D721Med (cell line): Measurements from ENCODE around the gene BHLHE41.

Experiments used
- DNase-seq: peaks from one replicate; pipeline ENCODE4 v3.0.0; 2011; ENCODE audit warnings: low spot score; ENCODE audit not compliant: insufficient read length
- FAIRE-seq: peaks from 2 replicates; lab custom pipeline; 2011; peaks lifted over from hg19 to GRCh38; lab: Jason Lieb, UNC
- TF ChIP-seq, protein P1 (sequence below): IDR thresholded peaks from 2 replicates; pipeline ENCODE4 v1.5.1; 2012; ENCODE audit warnings: mild to moderate bottlenecking, control low read depth; ENCODE audit not compliant: insufficient read depth; ENCODE audit errors: missing control alignments

BHLHE41 gene

DNA sequence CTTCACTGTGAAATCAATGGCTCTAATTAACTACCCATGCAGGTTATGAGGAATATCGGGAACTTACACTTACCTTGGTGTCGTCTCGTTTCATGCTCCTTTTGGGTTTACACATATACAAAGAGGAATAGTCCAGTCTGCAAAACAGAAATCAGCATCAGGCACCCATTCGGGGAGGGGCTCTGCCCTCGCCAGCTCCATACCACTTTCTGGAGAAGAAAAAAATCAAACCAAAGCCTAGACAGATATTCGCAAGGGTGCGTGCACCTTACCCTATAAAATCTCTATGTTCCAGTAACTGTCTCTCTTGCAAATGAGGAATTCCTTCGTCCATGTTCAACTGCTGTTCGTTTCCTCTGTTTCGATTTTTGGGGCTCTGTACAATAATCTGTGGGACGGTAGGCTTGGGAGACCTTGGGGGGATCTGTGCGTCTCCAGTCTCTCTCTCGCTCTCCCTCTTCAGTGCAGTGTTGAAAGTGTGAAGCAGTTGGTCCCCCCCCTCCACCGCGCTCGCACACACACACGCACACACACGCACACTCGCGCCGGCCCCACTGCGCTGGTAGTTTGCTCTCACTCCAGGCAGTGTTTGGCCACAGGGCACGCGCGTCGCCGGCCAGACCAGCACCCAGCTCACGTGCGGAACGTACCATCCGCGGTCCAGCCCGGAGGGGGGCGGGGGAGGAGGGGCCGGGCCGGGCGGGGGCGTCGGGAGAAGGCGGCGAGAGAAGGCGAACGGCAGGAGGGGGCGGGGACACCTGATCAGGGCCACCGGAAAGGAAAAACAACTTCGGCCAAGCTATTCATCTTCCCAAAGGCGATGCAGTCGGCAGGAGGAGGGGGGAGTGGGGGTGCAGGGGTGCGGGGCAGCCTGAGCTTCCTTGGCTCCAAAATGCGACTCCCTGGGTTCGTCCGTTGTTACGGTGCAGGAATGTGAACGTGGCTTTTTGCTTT, at the start of gene BHLHE41:
TSS of gene BHLHE41 (minus strand) at position 592 of the 954 bp plus-strand sequence. CDS start at position 334, 258 bp downstream.
- TF ChIP-seq, protein P1, sequence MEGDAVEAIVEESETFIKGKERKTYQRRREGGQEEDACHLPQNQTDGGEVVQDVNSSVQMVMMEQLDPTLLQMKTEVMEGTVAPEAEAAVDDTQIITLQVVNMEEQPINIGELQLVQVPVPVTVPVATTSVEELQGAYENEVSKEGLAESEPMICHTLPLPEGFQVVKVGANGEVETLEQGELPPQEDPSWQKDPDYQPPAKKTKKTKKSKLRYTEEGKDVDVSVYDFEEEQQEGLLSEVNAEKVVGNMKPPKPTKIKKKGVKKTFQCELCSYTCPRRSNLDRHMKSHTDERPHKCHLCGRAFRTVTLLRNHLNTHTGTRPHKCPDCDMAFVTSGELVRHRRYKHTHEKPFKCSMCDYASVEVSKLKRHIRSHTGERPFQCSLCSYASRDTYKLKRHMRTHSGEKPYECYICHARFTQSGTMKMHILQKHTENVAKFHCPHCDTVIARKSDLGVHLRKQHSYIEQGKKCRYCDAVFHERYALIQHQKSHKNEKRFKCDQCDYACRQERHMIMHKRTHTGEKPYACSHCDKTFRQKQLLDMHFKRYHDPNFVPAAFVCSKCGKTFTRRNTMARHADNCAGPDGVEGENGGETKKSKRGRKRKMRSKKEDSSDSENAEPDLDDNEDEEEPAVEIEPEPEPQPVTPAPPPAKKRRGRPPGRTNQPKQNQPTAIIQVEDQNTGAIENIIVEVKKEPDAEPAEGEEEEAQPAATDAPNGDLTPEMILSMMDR: no peak
- FAIRE-seq (no peak), DNase-seq (no peak)

DNA sequence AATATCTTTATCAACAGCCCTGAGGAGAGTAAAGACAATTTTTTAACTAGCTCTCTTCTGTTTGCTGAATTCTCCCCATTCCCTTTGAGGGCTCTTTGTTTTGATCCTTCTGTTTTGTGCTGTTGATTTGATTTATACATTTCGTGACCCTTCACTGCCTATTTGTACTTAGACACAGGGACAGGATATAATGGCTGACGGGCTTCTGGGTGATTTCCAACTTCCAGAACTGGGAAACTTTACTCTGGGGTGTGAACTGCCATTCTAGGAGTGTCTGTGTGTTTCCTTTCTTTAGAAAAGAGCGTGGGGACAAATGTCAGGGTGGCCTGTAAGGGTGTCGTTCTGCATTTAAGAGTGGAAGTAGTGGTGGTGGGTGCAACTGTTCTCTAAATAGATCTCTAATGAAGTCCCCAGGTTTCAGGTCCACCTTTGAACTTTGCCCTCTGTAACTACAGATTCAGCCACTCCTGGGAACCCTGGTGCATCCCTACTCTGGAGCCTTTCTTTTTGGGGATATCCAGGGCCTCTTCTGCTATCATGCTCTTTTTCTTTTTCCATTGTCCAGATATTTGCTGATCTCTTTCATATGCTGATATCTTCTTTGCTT, 48.2 kb upstream of the BHLHE41 start:
- DNase-seq (no peak), FAIRE-seq (no peak)
- TF ChIP-seq, protein P1: no peak

DNA sequence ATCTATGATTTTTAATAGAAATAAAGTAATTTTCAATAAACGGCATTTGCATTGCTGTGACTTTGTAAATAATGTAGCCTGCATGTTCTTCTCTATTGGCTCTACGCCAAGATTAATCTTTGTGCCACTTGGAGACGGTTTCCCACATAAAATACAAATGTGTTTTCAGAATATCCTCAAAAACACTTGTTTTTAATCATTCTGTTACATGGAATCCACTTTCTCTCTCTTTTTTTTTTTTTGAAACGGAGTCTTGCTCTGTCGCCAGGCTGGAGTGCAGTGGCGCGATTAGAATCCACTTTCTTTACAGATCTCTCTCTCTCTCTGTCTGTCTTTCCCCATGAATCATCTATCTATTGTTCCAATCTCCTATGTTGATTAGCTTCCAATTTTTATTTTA, 47.7 kb upstream of the BHLHE41 start:
- DNase-seq: no peak
- no peak for FAIRE-seq
- TF ChIP-seq, protein P1: no peak

DNA sequence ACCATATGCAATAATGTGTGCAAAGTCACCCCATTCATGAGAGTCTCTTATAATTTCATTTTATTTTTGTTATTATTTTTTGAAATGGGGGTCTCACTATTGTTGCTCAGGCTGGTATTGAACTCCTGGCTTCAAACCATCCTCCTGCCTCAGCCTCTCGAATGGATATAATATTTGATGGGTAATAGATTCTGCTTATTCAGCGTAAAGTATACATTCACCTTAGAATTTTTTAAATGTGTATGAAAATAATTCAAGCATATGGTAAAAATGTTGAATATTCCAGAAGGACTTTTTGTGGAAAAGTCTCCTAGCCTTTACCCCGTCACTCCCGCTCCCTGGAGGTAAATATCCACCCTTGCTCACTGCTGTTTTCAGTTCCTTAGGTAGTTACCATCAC, 47.2 kb upstream of the BHLHE41 start:
- no peak for FAIRE-seq
- TF ChIP-seq, protein P1: no peak

DNA sequence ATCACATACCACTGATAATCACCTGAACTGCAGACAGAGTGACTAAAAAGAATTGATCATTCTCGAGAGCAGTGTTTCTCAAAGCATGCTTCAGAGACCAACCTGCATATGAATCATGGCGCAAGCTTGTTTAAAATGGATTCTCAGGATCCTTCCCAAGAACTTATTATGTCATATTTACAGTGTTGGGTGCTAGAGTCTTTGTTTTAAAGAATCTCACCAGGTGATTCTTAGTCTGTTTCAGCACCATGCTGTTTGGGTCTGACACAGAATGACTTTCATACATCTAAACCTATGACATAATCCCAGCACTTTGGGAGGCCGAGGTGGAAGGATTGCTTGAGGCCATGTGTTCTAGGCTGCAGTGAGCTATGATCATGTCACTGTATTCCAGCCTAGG, 39.3 kb upstream of the BHLHE41 start:
- TF ChIP-seq, protein P1: no peak
- no peak for FAIRE-seq
- no peak for DNase-seq

More for the DNA sequence above, 47.2 kb upstream of the BHLHE41 start:
- DNase-seq: no peak

DNA sequence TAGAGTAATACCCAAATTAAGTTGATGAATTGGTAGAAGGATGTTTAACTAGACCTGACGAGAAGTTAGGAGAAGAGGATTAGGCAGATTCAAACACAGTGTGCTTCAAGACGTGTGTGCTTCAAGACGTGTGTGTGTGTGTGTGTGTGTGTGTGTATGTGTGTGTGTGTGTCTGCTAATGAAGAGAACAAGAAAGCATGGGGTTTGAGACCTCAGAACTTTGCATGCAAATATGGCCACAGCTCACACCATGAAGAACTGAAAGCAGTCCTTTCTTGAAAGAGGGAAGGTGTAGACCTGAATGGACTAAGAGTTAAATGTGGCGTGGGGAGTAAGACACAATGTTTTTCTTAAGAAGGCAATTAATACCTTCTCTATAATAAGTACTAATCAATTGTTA, 38.1 kb upstream of the BHLHE41 start:
- TF ChIP-seq, protein P1: no peak
- DNase-seq (no peak), FAIRE-seq (no peak)
